Measurements from ENCODE around the gene COLEC11. TPM values are rescaled to one million over a fixed set of nuclear protein-coding genes. Genes with fewer than 3 reads are reported as not detected.

The COLEC11 gene
- total RNA-seq, 4 donors from 2014 or later, result 2.1 to 19.1 (median 6.6) TPM

DNA sequence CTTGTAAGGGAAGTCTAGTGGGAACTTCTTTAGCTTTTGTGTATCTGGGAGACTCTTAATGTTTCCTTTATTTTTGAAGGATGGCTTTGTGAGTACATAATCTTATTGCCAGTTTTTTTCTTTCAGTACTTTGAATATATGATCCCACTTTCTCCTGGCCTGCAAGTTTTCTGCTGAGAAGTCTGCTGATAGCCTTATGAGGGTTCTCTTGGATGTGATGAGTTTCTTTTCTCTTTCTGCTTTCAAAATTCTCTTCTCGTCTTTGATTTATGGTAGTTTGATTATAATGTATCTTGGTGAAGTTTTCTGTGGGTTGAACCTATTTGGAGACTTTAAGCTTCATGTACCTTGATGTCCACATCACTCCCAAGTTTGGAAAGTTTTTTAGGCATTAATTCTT, 28.1 kb downstream of the COLEC11 start:
- WGBS, result 82% methylated on average over 1 of the region's 1 CpG
- no peak overlapping the region for H3K4me3 ChIP-seq
- TF ChIP-seq POLR2AphosphoS5 (IDR thresholded peaks at IDR 0.05), result no peak
- TF ChIP-seq POLR2A (IDR thresholded peaks at IDR 0.05; ENCODE audit: low read depth), result no peak
- TF ChIP-seq, protein P1, sequence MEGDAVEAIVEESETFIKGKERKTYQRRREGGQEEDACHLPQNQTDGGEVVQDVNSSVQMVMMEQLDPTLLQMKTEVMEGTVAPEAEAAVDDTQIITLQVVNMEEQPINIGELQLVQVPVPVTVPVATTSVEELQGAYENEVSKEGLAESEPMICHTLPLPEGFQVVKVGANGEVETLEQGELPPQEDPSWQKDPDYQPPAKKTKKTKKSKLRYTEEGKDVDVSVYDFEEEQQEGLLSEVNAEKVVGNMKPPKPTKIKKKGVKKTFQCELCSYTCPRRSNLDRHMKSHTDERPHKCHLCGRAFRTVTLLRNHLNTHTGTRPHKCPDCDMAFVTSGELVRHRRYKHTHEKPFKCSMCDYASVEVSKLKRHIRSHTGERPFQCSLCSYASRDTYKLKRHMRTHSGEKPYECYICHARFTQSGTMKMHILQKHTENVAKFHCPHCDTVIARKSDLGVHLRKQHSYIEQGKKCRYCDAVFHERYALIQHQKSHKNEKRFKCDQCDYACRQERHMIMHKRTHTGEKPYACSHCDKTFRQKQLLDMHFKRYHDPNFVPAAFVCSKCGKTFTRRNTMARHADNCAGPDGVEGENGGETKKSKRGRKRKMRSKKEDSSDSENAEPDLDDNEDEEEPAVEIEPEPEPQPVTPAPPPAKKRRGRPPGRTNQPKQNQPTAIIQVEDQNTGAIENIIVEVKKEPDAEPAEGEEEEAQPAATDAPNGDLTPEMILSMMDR (IDR thresholded peaks at IDR 0.05), result no peak
- no peak for TF ChIP-seq EP300 (IDR thresholded peaks at IDR 0.05)
- peaks cover 4 to 11% (median 9%) of the 10 kb centered on the region in 4 donors for H3K4me1 ChIP-seq
- no peak overlapping the region for H3K27ac ChIP-seq (replicated peaks in 1 of 4)
- intact Hi-C loops (cut with DNase I), result no loop called here
- peaks cover 0 to 11% (median 0%) of the 10 kb centered on the region in 4 donors for H3K9me3 ChIP-seq
- no peak for DNase-seq (ENCODE audit: extremely low spot score)
- no peaks in the 10 kb centered on the region for H3K27me3 ChIP-seq
- H3K36me3 ChIP-seq, result no peaks in the 10 kb centered on the region

DNA sequence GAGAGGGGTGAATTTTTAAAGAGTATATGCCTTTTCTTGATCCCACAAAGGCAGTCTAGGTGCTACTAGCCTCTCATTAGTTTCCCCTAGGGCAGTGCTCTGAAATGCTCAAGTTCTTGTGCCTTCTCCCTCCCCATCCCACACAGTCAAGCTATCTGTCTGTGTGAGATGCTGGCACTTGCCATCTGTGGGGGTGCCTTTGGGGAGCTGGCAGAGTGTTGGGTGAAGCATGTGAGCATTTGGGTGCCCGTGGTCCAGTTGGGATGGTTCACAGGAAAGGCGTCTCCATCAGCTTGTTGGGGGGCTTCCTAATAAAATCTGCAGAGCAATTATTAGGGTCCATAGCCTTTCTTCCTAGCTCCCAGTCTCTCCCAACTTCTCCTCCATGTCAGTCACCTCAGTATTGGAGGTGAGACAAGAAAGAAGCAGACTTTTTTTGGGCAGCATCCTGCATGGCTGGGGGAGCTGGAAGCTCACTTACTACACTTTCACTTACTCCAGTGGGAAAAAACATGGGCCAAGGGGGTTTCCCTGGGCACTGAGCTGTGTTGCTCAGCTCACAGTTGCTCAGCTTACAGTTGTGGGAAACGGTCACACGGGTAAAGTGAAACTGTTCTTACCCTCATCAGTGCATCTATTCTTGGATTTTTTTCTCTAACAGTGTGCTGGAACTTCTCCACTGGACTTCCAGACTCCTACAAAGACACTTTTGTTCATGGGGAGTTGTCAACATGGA, 29.3 kb downstream of the COLEC11 start:
- TF ChIP-seq EP300 (IDR thresholded peaks at IDR 0.05), result no peak
- TF ChIP-seq POLR2AphosphoS5 (IDR thresholded peaks at IDR 0.05), result no peak
- Histone ChIP-seq H3K4me3 (no peak overlapping the region), H3K4me1 (peaks cover 11 to 19% (median 15%) of the 10 kb centered on the region in 4 donors), H3K9me3 (peaks cover 0 to 11% (median 0%) of the 10 kb centered on the region in 4 donors), H3K36me3 (no peaks in the 10 kb centered on the region), H3K27me3 (no peaks in the 10 kb centered on the region), H3K27ac (replicated peaks in 1 of 4) (no peak overlapping the region)
- DNase-seq (ENCODE audit: extremely low spot score), result no peak
- intact Hi-C loops (cut with DNase I), result no loop called here
- 77% methylated on average over 4 of the region's 4 CpGs for WGBS

DNA sequence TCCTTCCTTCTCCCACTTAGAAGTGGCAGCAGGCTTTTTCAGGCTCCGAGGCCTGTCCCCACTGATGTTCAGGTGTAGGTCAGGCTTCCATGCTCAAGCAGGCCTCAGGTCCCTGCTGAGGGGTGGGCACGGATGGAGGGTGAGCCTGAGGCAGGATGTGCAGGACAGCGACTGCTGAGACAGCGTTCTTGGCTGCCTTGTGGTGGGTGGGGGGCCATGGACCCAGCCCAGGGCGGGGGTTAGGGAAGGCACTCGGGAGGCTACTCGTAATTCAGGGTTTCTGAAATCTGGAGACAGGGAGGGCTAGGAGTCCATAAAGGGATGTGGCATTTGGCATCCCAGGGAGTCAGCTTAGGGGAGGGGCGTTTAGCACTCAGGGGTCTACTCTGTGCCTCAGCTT, 30.3 kb downstream of the COLEC11 start:
- WGBS, result 91% methylated on average over 8 of the region's 8 CpGs
- Histone ChIP-seq H3K4me3 (no peak overlapping the region), H3K4me1 (peaks cover 11 to 26% (median 21%) of the 10 kb centered on the region in 4 donors), H3K36me3 (no peaks in the 10 kb centered on the region), H3K9me3 (peaks cover 0 to 11% (median 0%) of the 10 kb centered on the region in 4 donors), H3K27ac (replicated peaks in 1 of 4) (no peak overlapping the region), H3K27me3 (no peaks in the 10 kb centered on the region)
- no peak for DNase-seq (ENCODE audit: extremely low spot score)
- intact Hi-C loops (cut with DNase I), result no loop called here
- TF ChIP-seq, protein P1 (IDR thresholded peaks at IDR 0.05), result no peak
- TF ChIP-seq POLR2A (IDR thresholded peaks at IDR 0.05; ENCODE audit: low read depth) (no peak), EP300 (IDR thresholded peaks at IDR 0.05) (no peak), POLR2AphosphoS5 (IDR thresholded peaks at IDR 0.05) (no peak)

DNA sequence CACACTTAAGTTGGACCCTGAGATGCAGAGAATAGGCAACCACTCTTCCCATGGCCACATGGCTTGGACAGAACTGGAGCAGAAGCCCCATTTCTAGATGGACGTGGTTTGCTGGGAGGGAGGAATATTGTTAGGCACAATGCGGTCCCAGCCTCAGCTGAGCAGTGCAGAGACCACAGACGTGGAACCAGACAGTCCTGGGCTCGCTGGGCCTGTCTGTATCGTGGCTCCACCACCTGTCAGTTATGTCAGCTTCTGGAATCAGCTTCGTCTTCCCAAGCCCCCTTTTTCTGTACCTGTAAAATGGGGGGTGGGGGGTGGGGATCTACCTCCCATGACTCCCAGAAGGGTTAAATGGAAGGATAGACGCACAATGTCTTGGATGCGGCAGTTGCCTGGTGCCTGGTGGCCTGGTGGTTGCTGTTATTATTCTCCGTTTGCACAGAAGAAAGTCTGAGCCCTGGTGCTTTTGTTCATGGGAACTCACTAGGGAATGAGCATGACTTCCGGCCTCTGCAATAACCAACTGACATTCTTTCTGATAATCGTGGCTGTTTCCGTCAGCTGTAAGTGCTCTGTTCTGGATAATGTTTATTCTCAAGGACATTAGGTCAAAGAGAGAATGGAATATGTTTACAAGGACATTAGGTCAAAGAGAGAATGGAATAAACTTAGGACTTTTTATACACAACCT, 31.4 kb downstream of the COLEC11 start:
- H3K27ac ChIP-seq (replicated peaks in 1 of 4), result peak overlapping the region; percentile 13 to 67 (median 42)
- DNase-seq (ENCODE audit: extremely low spot score), result no peak
- intact Hi-C loops (cut with DNase I), result no loop called here

DNA sequence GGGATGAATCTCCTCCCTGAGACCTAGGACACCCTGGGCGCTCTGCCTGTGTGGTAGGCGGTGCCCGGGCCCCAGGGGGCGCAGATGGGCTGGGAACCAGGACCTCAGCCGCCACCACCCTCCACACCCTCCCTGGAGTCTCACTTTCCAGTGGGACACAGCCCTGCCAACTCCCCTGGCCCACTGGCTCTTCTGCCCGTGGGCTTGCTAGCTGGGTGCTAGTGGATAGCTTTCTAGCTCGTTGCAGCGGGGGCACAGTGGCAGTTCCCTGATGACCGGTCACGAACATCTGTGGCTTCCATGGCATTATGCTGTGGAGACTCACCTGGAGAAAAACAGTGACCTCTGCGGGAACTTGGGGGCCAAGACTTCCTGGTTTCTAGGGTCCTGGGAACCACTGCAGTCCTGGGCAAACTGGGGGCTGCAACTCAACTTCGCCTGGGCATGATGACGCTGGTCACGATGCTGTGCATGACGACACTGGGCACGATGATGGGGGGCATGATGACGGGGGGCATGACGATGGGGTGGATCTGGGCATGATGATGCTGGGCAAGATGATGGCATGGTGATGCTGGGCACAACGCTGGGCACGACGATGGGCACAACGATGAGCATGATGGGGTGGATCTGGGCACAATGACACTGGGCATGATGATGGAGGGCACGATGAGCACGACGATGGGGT, 32.0 kb downstream of the COLEC11 start:
- H3K4me3 ChIP-seq, result no peak overlapping the region

More for the DNA sequence above, 31.4 kb downstream of the COLEC11 start:
- WGBS, result 59% methylated on average over 12 of the region's 12 CpGs
- Histone ChIP-seq H3K9me3 (peaks cover 0 to 11% (median 0%) of the 10 kb centered on the region in 4 donors), H3K4me3 (no peak overlapping the region), H3K36me3 (no peaks in the 10 kb centered on the region), H3K27me3 (no peaks in the 10 kb centered on the region), H3K4me1 (peaks cover 11 to 27% (median 24%) of the 10 kb centered on the region in 4 donors)
- no peak for TF ChIP-seq POLR2A (IDR thresholded peaks at IDR 0.05; ENCODE audit: low read depth)
- TF ChIP-seq POLR2AphosphoS5 (IDR thresholded peaks at IDR 0.05), result peak in 1 of 2 donors; percentile 36

More for the DNA sequence above, 32.0 kb downstream of the COLEC11 start:
- peaks cover 11 to 27% (median 26%) of the 10 kb centered on the region in 4 donors for H3K4me1 ChIP-seq
- DNase-seq (ENCODE audit: extremely low spot score), result no peak
- no peaks in the 10 kb centered on the region for H3K27me3 ChIP-seq
- peaks cover 0 to 11% (median 0%) of the 10 kb centered on the region in 4 donors for H3K9me3 ChIP-seq
- TF ChIP-seq POLR2A (IDR thresholded peaks at IDR 0.05; ENCODE audit: low read depth) (no peak), POLR2AphosphoS5 (IDR thresholded peaks at IDR 0.05) (no peak), EP300 (IDR thresholded peaks at IDR 0.05) (no peak)
- TF ChIP-seq, protein P1 (IDR thresholded peaks at IDR 0.05), result no peak
- no peaks in the 10 kb centered on the region for H3K36me3 ChIP-seq
- peak overlapping the region; percentile 13 to 67 (median 36) for H3K27ac ChIP-seq (replicated peaks in 1 of 4)
- intact Hi-C loops (cut with DNase I), result no loop called here
- 85% methylated on average over 24 of the region's 25 CpGs for WGBS

Measured in esophagus muscularis mucosa (tissue), 4 donors.